H9 (cell line): ENCODE results near the gene PPWD1. TPM values are rescaled to one million over a fixed set of nuclear protein-coding genes. Genes with fewer than 3 reads are reported as not detected.

Source experiments
- DNase-seq: peaks from one replicate; pipeline ENCODE4 v3.0.0-alpha.2; 2017
- H2AFZ ChIP-seq: one replicate; pipeline ENCODE4 v1.6.1; 2013; ENCODE audit warnings: mild to moderate bottlenecking, low read length, control low read depth, moderate library complexity
- H2AK5ac ChIP-seq: 2 replicates; pipeline ENCODE4 v1.6.1; 2013; ENCODE audit warnings: low read length, control low read depth, mixed read lengths; ENCODE audit not compliant: insufficient read length
- H2BK120ac ChIP-seq: one replicate; pipeline ENCODE4 v1.6.1; 2013; ENCODE audit warnings: low read depth, mild to moderate bottlenecking, low read length, control low read depth, inconsistent platforms; ENCODE audit not compliant: poor library complexity, severe bottlenecking
- H2BK12ac ChIP-seq: 2 replicates; pipeline ENCODE4 v1.6.1; 2013; ENCODE audit warnings: low read length, control low read depth, mixed read lengths, low read depth; ENCODE audit not compliant: insufficient read length
- H2BK15ac ChIP-seq: 2 replicates; pipeline ENCODE4 v1.6.1; 2013; ENCODE audit warnings: low read depth, low read length, control low read depth
- H2BK20ac ChIP-seq: one replicate; pipeline ENCODE4 v1.6.1; 2013; ENCODE audit warnings: low read depth, mild to moderate bottlenecking, low read length, control low read depth, inconsistent platforms; ENCODE audit not compliant: poor library complexity, severe bottlenecking
- H2BK5ac ChIP-seq: 2 replicates; pipeline ENCODE4 v1.6.1; 2013; ENCODE audit warnings: low read length, control low read depth, mixed read lengths; ENCODE audit not compliant: insufficient read length
- H3K14ac ChIP-seq: 2 replicates; pipeline ENCODE4 v1.6.1; 2013; ENCODE audit warnings: low read length, control low read depth; ENCODE audit not compliant: insufficient read depth
- H3K18ac ChIP-seq: 2 replicates; pipeline ENCODE4 v1.6.1; 2013; ENCODE audit warnings: low read depth, mild to moderate bottlenecking, mixed read lengths, low read length, control low read depth; ENCODE audit not compliant: insufficient read length
- H3K23ac ChIP-seq: 2 replicates; pipeline ENCODE4 v1.6.1; 2013; ENCODE audit warnings: low read length, control low read depth, mixed read lengths, low read depth; ENCODE audit not compliant: insufficient read length
- H3K23me2 ChIP-seq: 2 replicates; pipeline ENCODE4 v1.6.1; 2013; ENCODE audit warnings: low read depth, mild to moderate bottlenecking, mixed read lengths, low read length, control low read depth; ENCODE audit not compliant: insufficient read length, poor library complexity, severe bottlenecking
- H3K27ac ChIP-seq: 2 replicates; pipeline ENCODE4 v1.5.1; 2013; ENCODE audit warnings: low read length, control low read depth, mixed read lengths, low read depth; ENCODE audit not compliant: insufficient read length
- H3K27me3 ChIP-seq: 2 replicates; pipeline ENCODE4 v1.6.1; 2013; ENCODE audit warnings: low read length, control low read depth, inconsistent platforms; ENCODE audit not compliant: insufficient read depth
- H3K4ac ChIP-seq: 2 replicates; pipeline ENCODE4 v1.6.1; 2013; ENCODE audit warnings: low read depth, mild to moderate bottlenecking, control low read depth, inconsistent platforms, low read length, moderate library complexity
- H3K4me1 ChIP-seq: 2 replicates; pipeline ENCODE4 v1.6.1; 2013; ENCODE audit warnings: low read length, control low read depth, inconsistent platforms; ENCODE audit not compliant: insufficient read depth
- H3K4me2 ChIP-seq: 2 replicates; pipeline ENCODE4 v1.6.1; 2013; ENCODE audit warnings: low read length, control low read depth, mixed read lengths; ENCODE audit not compliant: insufficient read length, insufficient read depth
- H3K56ac ChIP-seq: 2 replicates; pipeline ENCODE4 v1.6.1; 2013; ENCODE audit warnings: low read depth, mild to moderate bottlenecking, mixed read lengths, low read length, control low read depth; ENCODE audit not compliant: insufficient read length
- H3K79me1 ChIP-seq: 2 replicates; pipeline ENCODE4 v1.6.1; 2013; ENCODE audit warnings: low read depth, mild to moderate bottlenecking, moderate library complexity, low read length, control low read depth, inconsistent platforms; ENCODE audit not compliant: insufficient read depth, poor library complexity, severe bottlenecking
- H3K79me2 ChIP-seq: 2 replicates; pipeline ENCODE4 v1.6.1; 2013; ENCODE audit warnings: low read length, control low read depth, inconsistent platforms; ENCODE audit not compliant: insufficient read depth
- H3K9ac ChIP-seq: 2 replicates; pipeline ENCODE4 v1.6.1; 2013; ENCODE audit warnings: low read length, control low read depth, mixed read lengths; ENCODE audit not compliant: insufficient read length; ENCODE audit errors: extremely low read depth
- H3K9me3 ChIP-seq: one replicate; pipeline ENCODE4 v1.6.1; 2013; ENCODE audit warnings: low read depth, low read length, inconsistent platforms; ENCODE audit not compliant: control insufficient read depth
- H3T11ph ChIP-seq: one replicate; pipeline ENCODE4 v1.6.1; 2013; ENCODE audit warnings: mild to moderate bottlenecking, low read length, control low read depth, inconsistent platforms
- H4K20me1 ChIP-seq: one replicate; pipeline ENCODE4 v1.6.1; 2013; ENCODE audit not compliant: control insufficient read depth, insufficient read length, insufficient read depth
- H4K5ac ChIP-seq: 2 replicates; pipeline ENCODE4 v1.6.1; 2013; ENCODE audit warnings: low read depth, mild to moderate bottlenecking, mixed read lengths, low read length, control low read depth; ENCODE audit not compliant: insufficient read length
- H4K8ac ChIP-seq: replicated peaks from 2 replicates; pipeline ENCODE4 v1.6.1; 2013; ENCODE audit warnings: low read length, control low read depth, mixed read lengths, low read depth; ENCODE audit not compliant: insufficient read length
- H4K91ac ChIP-seq: 2 replicates; pipeline ENCODE4 v1.6.1; 2013; ENCODE audit warnings: low read depth, mild to moderate bottlenecking, moderate library complexity, mixed read lengths, low read length, control low read depth; ENCODE audit not compliant: insufficient read length
- H3K27ac Mint-ChIP-seq, 3 experiments: 2 replicates in 2 of 3; 3 replicates in 1 of 3; pipeline ENCODE4 v1.8.0; 2020 to 2021; ENCODE audit warnings: mixed read lengths in 3 of 3, mild to moderate bottlenecking in 1 of 3, moderate library complexity in 1 of 3
- H3K27me3 Mint-ChIP-seq: 2 replicates; pipeline ENCODE4 v1.8.0; 2021; ENCODE audit warnings: low read depth, mild to moderate bottlenecking, moderate library complexity, mixed read lengths
- H3K36me3 Mint-ChIP-seq, 3 experiments: 2 replicates in 2 of 3; 3 replicates in 1 of 3; pipeline ENCODE4 v1.8.0; 2020 to 2021; ENCODE audit warnings: low read depth in 3 of 3, mixed read lengths in 3 of 3; ENCODE audit not compliant: insufficient read depth in 1 of 3
- H3K4me1 Mint-ChIP-seq, 2 experiments: 2 replicates each; pipeline ENCODE4 v1.8.0; 2020; ENCODE audit warnings: mixed read lengths in 2 of 2
- H3K4me3 Mint-ChIP-seq, 2 experiments: 2 replicates in 1 of 2; 3 replicates in 1 of 2; pipeline ENCODE4 v1.8.0; 2020 to 2021; ENCODE audit warnings: mild to moderate bottlenecking in 2 of 2, mixed read lengths in 2 of 2, moderate library complexity in 1 of 2
- H3K9me3 Mint-ChIP-seq, 2 experiments: 2 replicates in 1 of 2; 3 replicates in 1 of 2; pipeline ENCODE4 v1.8.0; 2020; ENCODE audit warnings: mild to moderate bottlenecking in 2 of 2, mixed read lengths in 2 of 2, moderate library complexity in 1 of 2
- CTCF ChIP-seq: fragments of 200-600 bp; sonication (generic); conservative IDR thresholded peaks from 3 replicates; pipeline ENCODE4 v1.8.0; 2021; ENCODE audit warnings: antibody characterized with exemption, mild to moderate bottlenecking
- WGBS: extraction: QIAGEN DNeasy Blood & Tissue Kit; methylation state at CpG from one replicate; pipeline ENCODE4 v1.1.7; 2013; ENCODE audit warnings: missing lambda C conversion rate, low lambda C conversion rate, mixed read lengths; ENCODE audit not compliant: insufficient read length; ENCODE audit errors: extremely low coverage; 5-methylcytosine and 5-hydroxymethylcytosine counted together
- total RNA-seq: library from RNA; stranded (reverse); gene quantifications from 2 replicates; pipeline ENCODE4 v1.2.1, GENCODE V29; 2021

The PPWD1 gene
- total RNA-seq, 1 experiment from 2014 or later = 43.2 TPM

DNA sequence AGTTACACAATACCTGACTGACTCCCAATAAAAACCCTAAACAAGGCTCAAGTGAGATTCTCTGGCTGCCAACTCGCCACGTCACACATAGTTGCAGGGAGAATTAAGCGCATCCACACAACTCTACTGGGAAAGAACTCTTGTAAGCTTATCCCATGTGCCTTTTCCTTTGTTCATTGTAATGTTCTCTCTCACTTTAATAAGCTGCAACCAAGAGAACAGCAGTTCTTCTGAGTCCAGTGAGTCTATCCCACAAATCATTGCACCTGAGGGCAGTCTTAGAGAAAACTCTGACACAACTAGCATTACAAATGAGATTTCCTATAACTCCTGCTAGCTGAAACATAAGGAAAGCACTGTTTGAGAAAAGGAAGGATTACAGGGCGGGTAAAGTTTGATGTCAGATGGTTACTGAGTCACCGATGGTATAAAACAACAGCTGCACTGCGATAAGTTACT lies 27.5 kb upstream of the PPWD1 start:
- Histone ChIP-seq H3K4me1 (no peaks in the 10 kb centered on the region), H3K79me1 (no peaks in the 10 kb centered on the region), H3K9me3 (no peaks in the 10 kb centered on the region), H4K20me1 (peaks cover under 1% of the 10 kb centered on the region), H3K23ac (no peak overlapping the region), H2BK15ac (no peak overlapping the region), H2AFZ (no peak overlapping the region), H4K8ac (no peak overlapping the region), H2BK120ac (no peak overlapping the region), H3T11ph (no peak overlapping the region), H4K5ac (no peak overlapping the region), H4K91ac (no peak overlapping the region), H3K79me2 (no peaks in the 10 kb centered on the region), H2AK5ac (no peak overlapping the region), H2BK5ac (no peak overlapping the region), H3K23me2 (no peaks in the 10 kb centered on the region), H3K4ac (no peak overlapping the region), H3K9ac (no peak overlapping the region), H3K56ac (no peak overlapping the region), H3K14ac (no peak overlapping the region), H3K4me2 (no peak overlapping the region), H2BK12ac (no peak overlapping the region), H3K27me3 (no peaks in the 10 kb centered on the region), H3K18ac (no peak overlapping the region), H3K27ac (no peak overlapping the region), H2BK20ac (no peak overlapping the region)
- WGBS = no CpG with 5 or more reads among the region's 6 CpGs
- Mint-ChIP-seq H3K27me3 (no peaks in the 10 kb centered on the region), H3K36me3 (peaks cover 0 to 23% (median 19%) of the 10 kb centered on the region in 3 experiments; a peak in 6 of 7 replicates), H3K4me1 (0 out of 4 replicates have a peak, but pooled peaks cover 0 to 7% of the 10 kb centered on the region in 2 experiments), H3K4me3 (no peak overlapping the region), H3K9me3 (no peaks in the 10 kb centered on the region), H3K27ac (peak overlapping the region in 1 of 3 experiments; percentile 6; a peak in 1 of 7 replicates)
- DNase-seq = no peak
- TF ChIP-seq CTCF = no peak
